ENCODE results near the gene SLX4IP.

The SLX4IP gene

DNA sequence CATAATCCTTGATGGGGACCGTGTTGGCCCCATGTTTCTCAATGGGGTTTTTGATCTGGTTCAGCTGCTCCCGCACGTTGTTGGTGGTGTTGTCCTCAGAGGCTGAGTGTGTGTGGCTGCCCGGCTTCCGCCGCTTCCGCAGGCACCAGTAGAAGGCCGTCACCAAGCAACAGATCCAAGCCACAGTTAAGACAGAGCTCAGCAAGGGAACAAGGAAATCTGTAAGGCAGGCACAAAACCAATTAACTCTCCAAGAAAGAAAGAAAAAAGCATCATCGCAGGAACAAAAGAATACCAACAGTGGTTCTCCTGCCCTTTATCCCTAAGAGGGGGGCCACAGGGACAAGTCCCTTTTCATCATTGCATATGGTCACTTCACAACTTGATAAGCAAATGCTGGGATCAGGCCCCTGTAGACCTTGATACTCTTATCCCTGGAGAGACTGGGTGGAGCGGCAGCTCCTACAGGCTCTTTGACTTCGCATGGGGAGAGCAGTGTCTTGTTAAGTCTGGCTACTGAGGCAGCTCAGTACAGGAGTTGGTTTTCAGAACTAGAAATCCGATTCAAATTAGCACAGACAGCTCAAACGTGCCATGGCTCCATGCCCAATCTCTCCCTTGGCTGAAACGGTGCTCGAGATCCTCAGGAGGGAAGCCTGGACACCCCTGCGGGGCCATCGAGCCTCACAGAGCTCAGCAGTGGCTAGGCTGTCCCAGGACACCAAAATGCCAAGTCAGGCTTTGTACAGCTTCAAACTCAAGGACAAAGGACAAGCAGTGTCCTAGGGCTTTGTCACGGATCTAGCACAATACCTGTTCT lies 204.8 kb downstream of the SLX4IP start:
- no peak for DNase-seq

DNA sequence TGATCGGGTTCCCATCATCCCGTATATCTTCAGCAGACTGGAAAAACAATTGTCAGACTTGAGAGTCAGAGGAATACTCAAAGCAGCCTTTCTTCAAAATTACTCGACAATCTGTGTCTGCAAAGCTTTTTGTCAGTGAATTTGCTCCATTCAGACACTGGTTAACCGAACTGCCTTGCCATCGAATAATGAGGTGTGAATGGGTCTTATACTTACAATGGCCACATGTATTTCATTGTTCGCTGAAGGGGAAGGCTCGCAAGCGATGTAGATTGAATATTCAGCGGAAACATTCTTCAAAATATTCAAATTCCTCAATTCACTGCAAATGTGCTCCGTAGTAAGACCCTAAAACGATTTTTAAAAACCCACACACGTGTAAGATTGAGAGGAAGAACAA lies 205.8 kb downstream of the SLX4IP start:
- no peak for DNase-seq

DNA sequence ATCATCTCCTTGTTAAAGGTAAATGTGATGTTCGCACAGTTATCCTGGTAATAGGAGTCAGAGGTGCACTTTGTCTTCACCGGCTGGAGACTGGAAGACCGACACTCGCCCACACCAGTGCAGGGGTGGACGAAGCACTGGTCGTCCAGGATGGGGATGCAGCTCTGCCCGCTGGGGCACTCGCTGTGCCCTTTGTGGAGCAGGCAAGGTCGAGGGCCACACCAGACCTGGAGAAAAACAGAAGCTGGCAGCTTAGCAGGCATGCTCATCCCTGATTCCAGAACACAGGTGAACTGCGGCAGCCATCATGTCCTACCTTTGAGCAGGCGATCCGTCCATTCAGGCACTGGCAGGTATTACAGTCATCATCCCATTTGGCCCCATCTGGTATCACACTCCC lies 206.4 kb downstream of the SLX4IP start:
- DNase-seq = no peak

DNA sequence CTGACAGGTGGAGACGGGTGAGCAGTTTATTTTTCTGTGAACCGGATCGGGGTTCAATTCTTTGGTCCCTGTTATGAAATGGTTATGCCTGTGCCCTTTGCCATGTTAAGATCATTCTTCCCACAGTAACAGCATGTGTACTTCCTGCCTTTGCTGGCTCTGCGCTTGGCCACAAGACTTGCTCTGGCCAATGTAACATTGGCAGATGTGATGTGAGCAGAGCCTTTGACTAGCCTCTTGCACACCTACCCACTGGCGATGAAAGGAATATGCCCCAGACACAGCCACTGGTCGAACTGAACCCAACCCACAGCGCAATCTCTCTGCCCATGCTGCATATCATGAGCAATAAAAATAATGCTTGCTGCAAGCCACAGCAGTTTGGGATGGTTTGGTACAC lies 206.8 kb downstream of the SLX4IP start:
- no peak for DNase-seq

DNA sequence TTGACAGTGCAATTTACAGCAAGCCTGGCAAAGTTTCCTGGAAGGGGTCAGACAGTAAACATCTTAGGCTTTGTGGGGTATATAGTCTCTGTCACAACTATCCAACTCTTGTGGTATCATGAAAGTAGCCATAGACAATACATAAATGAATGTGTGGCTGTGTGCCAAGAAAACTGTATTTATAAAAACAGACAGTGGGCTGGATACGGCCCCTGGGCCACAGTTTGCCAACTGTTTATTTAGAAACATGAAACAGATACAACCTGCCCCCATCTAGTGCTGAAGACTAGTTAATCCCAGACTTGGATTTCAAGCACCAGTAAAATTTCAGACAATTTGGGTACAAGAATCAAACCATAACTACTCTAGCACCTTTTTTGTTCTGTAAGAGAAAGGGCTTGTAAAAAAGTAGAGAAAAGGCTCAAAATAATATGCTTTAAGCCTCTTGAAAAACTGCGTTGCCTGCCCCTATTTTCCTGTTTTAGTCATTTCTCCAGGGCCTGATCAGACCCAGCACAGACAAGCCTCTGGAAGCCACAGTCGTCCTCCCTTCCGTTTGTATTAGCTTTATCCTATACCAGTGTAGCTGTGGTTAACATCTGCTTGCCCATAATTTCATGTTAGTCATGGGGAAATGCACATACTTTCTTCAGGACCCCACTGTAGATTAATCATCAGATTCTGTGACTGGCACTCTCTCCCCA lies 207.9 kb downstream of the SLX4IP start:
- DNase-seq = no peak

DNA sequence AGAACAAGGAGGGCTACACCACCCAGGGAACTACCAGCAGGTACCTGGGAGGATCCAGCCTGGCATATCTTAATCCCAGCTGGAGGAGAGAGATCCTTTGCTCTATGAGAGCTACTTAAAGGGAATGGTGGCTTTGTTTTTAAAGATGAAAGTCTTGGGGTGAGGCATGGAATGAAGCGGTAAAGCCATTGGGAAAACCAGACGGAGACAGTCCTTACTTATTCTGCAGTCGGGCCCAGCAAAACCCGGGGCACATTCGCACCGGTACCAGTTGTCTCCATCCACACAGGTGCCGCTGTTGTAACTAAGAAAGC lies 208.4 kb downstream of the SLX4IP start:
- no peak for DNase-seq

DNA sequence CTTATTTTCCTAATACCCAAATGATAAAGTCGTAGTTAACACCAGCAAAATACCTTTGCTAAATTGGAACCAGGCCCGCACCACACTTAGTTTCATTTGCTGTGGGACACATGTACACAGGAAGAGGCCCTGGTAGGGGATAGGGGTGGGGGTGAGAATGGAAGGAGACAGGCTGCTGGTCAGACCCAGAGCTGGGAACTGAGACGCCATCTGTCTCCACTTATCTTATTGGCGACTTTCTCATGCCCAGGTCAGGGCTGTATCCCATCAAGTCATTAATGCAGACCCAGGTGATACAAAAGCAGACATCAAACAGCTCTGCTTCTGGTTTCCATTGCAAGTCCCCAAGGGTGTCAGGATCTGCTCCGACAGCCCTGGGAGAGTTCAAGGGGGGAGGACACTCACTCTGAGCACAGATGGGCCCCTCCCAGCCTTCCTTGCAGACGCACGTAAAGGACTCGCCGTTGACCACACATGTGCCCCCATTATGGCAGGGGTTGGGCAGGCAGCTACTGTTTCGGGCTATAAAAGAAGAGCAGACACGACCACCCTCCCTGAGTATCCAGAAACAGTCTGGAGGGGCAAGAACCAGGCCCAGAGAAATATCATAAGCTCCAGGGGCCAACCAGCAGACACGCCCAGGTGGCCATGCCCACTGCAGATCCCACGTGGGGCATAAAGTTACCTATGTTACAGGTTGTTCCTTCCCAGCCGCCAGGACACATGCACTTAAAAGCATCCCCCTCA lies 209.5 kb downstream of the SLX4IP start:
- no peak for DNase-seq

GRCh38 chr20:10645205-10645570 lies 210.1 kb downstream of the SLX4IP start:
- DNase-seq = no peak

- DNase-seq = no peak
Measured at GRCh38 chr20:10646006-10646405, 210.9 kb downstream of the SLX4IP start.

DNA sequence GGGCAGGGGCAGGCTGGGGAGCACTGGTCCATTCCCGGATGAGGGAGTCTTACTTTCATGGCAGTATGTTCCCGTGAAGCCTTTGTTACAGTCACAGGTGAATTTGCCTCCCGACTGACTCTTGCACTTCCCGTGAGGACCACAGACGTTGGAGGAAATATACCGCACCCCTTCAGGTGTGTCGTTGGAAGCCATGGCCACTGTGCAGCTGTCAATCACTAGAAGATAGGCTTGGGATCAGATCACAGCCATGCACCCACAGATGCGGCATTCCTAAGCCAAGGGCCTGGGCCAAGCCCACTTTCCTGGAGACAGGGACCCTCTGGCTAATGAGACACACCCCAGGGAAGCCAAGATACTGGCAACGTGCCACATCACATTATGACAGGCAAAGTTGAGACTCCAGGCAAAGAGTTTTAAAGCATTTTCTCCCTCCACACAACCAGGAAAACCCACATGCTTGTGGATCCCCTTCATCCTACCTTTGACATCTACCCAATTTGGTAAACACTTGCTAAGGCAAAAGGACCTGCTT lies 211.8 kb downstream of the SLX4IP start:
- no peak for DNase-seq

- no peak for DNase-seq
Measured at GRCh38 chr20:10647471-10647870, 212.4 kb downstream of the SLX4IP start.

DNA sequence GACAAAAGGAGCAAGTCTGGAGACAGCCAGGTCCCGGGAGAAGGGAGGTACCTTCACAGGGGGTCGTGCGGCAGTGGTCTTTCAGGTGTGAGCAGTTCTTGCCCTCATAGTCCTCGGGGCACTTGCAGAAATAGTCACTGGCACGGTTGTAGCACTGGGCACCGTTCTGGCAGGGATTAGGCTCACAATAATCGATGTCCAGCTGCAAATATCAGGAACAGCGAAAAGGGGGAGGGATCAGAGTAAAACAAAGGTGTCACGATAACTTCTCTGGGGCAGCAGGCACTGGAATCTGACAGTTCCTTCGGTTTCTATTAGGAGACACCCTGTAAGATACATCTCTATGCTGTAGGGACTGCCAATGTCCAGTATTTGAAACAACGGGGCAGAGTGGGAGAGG lies 212.8 kb downstream of the SLX4IP start:
- DNase-seq = no peak

DNA sequence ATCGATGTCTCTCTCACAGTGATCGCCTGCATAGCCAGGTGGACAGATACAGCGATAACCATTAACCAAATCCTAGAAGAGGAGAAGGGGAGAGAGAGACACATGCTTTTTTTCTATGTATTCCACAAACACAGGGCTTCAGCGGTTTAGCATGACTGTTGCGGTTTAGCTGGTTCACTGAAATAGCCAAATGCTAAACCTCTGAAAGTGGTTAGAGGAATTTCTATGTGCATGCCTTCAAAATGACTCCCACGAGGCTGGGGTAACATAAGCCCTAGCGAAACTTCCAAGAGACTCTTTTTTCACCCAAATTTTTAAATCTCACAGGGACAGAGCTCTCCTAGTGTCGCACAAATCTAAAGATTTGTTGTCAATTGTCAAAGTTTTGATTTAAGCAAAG lies 213.5 kb downstream of the SLX4IP start:
- DNase-seq = no peak

DNA sequence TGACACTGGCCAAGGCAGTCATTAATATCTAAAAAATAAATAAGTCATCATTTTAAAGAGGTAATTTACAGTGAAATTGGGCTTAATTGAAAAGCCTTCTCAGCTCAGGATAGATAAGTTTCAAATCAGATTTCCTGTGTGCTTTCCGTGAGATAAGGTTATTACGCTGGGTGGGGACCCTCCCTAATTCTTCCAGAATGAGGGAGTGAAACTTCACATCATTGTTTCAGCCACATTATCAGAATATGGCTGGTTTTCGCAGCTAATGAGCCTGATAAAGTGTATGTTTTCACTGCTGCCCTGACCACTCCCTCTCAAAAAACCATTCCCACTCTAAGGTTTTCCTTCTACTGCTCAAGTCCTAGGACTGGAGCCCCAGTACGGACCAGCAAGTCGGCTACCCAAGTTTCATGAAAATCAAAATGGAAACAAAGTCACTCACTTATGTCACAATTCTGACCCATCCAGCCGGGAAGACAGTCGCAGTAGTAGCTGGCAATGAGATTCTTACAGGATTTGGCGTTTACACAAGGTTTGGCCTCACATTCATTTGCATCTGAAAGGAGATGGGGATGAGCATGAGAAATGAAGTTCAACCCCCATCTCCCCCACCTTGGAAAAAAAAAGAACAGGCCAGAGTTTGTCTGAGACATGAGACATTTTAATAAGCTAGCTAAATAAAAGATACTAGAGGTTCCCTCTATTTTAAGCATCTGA lies 214.1 kb downstream of the SLX4IP start:
- DNase-seq = no peak

DNA sequence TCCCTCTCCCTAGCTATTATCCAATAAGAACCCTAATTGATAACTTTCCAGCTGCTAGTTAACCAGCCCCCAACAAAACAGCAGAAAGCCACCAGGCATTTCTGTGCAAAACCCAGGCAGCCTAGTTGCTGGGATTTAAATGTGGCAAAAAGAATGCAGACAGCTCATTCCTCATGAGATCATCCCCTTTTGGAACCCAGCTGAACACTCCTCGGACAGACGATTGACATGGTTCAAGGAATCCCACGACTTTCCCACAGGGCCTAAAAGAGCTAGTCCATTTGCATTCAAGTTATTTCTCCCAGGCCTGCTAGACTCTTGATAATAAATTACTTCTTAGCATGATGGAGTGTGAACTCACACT lies 214.7 kb downstream of the SLX4IP start:
- DNase-seq = no peak

- no peak for DNase-seq
Measured at GRCh38 chr20:10651227-10651990, 216.3 kb downstream of the SLX4IP start.

DNA sequence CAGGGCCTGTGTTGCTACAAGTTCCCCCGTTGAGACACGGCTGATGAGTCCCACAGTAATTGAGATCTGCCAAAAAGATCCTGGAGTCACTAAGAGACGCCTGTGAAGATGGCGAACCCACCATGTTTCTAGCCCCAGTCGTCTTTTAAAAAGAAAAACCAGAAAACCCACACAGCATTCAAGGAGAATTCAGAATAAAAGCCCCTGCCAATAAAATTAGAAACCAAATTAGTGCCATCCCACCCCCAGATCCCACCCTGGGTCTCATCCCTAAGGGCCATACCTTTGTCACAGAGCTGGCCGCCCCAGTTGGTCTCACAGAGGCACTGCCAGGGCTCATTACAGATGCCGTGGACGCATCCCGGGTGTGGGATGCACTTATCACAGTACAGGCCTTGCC lies 217.1 kb downstream of the SLX4IP start:
- DNase-seq = no peak

GRCh38 chr20:10652660-10653261 lies 217.7 kb downstream of the SLX4IP start:
- DNase-seq = no peak

- no peak for DNase-seq
Measured at GRCh38 chr20:10653599-10654249, 218.6 kb downstream of the SLX4IP start.

GRCh38 chr20:10654250-10654610 lies 219.1 kb downstream of the SLX4IP start:
- no peak for DNase-seq

DNA sequence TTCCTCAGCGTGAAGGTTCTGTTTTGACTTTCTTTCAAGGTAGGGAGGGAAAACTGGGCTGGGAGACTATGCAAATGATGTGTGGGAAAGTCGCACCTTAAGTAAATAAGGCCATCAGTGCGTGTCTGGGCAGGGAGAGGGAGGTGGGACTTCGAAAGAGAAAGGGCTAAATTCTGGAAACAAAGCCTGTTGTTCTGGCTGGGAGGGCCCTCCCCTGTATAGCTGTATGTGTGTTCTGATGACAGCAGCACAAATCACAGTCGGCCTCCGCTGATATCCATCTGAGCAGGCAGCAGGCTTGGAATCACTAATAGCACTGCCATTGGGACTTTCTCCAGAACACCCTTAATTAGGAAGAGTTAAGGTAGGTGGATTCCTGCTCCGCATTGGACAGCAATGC lies 219.5 kb downstream of the SLX4IP start:
- DNase-seq = no peak
